Choroid plexus epithelial cell (primary cell): ENCODE data around the gene GALNT7.
A peak's percentile ranks its signal among the peaks of the same experiment; 100 is the strongest.

Experiments
- DNase-seq: peaks from one replicate; pipeline ENCODE4 v3.0.0-alpha.2; 2010; ENCODE audit warnings: low read depth
- H3K4me3 ChIP-seq: 2 replicates; pipeline ENCODE4 v1.5.1; 2011; ENCODE audit warnings: low read depth, mild to moderate bottlenecking, control low read depth, low read length, moderate library complexity
- CTCF ChIP-seq: conservative IDR thresholded peaks from 2 replicates; pipeline ENCODE4 v1.5.1; 2011; ENCODE audit warnings: low read depth, mild to moderate bottlenecking, control low read depth, inconsistent platforms, low read length, moderate library complexity

GALNT7 gene

GRCh38 chr4:173191623-173192041 is 23.0 kb downstream of the GALNT7 start:
- DNase-seq = peak; percentile 50
- TF ChIP-seq CTCF = no peak
- no peak overlapping the region for H3K4me3 ChIP-seq

GRCh38 chr4:173192375-173193162 is 24.0 kb downstream of the GALNT7 start:
- peak; percentile 25 for TF ChIP-seq CTCF
- no peak for DNase-seq
- H3K4me3 ChIP-seq = no peak overlapping the region

GRCh38 chr4:173194157-173194556 is 25.5 kb downstream of the GALNT7 start:
- H3K4me3 ChIP-seq = no peak overlapping the region
- no peak for TF ChIP-seq CTCF
- DNase-seq = no peak

- no peak for TF ChIP-seq CTCF
- no peak for DNase-seq
- no peak overlapping the region for H3K4me3 ChIP-seq
Observed at GRCh38 chr4:173195109-173195508, 26.5 kb downstream of the GALNT7 start.

- H3K4me3 ChIP-seq = no peak overlapping the region
- no peak for DNase-seq
- TF ChIP-seq CTCF = no peak
Observed at GRCh38 chr4:173199553-173199952, 30.9 kb downstream of the GALNT7 start.

GRCh38 chr4:173200103-173200884 is 31.7 kb downstream of the GALNT7 start:
- no peak overlapping the region for H3K4me3 ChIP-seq
- TF ChIP-seq CTCF = no peak
- no peak for DNase-seq
